ENCODE results near the gene BUB1.

- TF ChIP-seq, protein P1, sequence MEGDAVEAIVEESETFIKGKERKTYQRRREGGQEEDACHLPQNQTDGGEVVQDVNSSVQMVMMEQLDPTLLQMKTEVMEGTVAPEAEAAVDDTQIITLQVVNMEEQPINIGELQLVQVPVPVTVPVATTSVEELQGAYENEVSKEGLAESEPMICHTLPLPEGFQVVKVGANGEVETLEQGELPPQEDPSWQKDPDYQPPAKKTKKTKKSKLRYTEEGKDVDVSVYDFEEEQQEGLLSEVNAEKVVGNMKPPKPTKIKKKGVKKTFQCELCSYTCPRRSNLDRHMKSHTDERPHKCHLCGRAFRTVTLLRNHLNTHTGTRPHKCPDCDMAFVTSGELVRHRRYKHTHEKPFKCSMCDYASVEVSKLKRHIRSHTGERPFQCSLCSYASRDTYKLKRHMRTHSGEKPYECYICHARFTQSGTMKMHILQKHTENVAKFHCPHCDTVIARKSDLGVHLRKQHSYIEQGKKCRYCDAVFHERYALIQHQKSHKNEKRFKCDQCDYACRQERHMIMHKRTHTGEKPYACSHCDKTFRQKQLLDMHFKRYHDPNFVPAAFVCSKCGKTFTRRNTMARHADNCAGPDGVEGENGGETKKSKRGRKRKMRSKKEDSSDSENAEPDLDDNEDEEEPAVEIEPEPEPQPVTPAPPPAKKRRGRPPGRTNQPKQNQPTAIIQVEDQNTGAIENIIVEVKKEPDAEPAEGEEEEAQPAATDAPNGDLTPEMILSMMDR (conservative IDR thresholded peaks at IDR 0.05; ENCODE audit: low read length), result no peak
- TF ChIP-seq EZH2phosphoT487 (IDR thresholded peaks at IDR 0.05; ENCODE audit: borderline replicate concordance, low read depth, low read length), result no peak
These were observed 22.2 kb downstream of the BUB1 start for GRCh38 chr2:110655701-110656100.
